RWPE1 (cell line): ENCODE results near the gene CFAP210.

Source experiments
- CTCF ChIA-PET: fragments of 350-600 bp; sonication (Branson Sonifier 250); formaldehyde crosslinking; extraction: SDS; loops from one replicate; lab custom pipeline; 2021; lab: Yijun Ruan, JAX
- POLR2A ChIA-PET: fragments of 400-600 bp; formaldehyde crosslinking; extraction: SDS; loops from one replicate; lab custom pipeline; 2020; ENCODE audit warnings: antibody characterized with exemption; ENCODE audit not compliant: low non-redundant PET; lab: Yijun Ruan, JAX
- DNase-seq: peaks from one replicate; pipeline ENCODE4 v3.0.0; 2012; ENCODE audit warnings: low spot score
- H3K27ac ChIP-seq: fragments of 450-650 bp; 2 replicates; pipeline ENCODE4 v1.5.1; 2017
- TF ChIP-seq, protein P1 (sequence below): fragments of 450-650 bp; conservative IDR thresholded peaks from 2 replicates; pipeline ENCODE4 v1.5.1; 2017; ENCODE audit warnings: low read depth, mild to moderate bottlenecking

Gene CFAP210

DNA sequence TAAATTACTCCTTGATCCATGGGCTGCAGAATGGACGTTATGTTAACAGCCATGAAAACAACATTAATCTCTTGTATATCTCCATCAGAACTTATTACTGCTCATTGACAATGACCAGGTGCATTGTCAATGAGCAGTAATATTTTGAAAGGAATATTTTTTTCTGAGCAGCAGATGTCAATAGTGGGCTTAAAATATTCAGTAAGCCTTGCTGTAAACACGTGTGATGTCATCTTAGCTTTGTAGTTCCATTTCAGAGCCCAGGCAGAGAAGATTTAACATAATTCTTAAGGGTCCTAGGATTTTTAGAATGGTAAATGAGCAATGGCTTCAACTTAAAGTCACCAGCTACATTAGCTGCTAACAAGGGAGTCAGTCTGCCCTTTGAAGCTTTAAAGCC is 26.6 kb downstream of the CFAP210 start:
- TF ChIP-seq, protein P1, sequence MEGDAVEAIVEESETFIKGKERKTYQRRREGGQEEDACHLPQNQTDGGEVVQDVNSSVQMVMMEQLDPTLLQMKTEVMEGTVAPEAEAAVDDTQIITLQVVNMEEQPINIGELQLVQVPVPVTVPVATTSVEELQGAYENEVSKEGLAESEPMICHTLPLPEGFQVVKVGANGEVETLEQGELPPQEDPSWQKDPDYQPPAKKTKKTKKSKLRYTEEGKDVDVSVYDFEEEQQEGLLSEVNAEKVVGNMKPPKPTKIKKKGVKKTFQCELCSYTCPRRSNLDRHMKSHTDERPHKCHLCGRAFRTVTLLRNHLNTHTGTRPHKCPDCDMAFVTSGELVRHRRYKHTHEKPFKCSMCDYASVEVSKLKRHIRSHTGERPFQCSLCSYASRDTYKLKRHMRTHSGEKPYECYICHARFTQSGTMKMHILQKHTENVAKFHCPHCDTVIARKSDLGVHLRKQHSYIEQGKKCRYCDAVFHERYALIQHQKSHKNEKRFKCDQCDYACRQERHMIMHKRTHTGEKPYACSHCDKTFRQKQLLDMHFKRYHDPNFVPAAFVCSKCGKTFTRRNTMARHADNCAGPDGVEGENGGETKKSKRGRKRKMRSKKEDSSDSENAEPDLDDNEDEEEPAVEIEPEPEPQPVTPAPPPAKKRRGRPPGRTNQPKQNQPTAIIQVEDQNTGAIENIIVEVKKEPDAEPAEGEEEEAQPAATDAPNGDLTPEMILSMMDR: no peak
- ChIA-PET POLR2A (no interaction called here), CTCF (interaction anchor here (0.5 kb wide), 1 partner anchor 699 kb away, joined by 3 read pairs; no protein-coding TSS in a partner anchor)
- DNase-seq: no peak
- H3K27ac ChIP-seq: no peak overlapping the region

DNA sequence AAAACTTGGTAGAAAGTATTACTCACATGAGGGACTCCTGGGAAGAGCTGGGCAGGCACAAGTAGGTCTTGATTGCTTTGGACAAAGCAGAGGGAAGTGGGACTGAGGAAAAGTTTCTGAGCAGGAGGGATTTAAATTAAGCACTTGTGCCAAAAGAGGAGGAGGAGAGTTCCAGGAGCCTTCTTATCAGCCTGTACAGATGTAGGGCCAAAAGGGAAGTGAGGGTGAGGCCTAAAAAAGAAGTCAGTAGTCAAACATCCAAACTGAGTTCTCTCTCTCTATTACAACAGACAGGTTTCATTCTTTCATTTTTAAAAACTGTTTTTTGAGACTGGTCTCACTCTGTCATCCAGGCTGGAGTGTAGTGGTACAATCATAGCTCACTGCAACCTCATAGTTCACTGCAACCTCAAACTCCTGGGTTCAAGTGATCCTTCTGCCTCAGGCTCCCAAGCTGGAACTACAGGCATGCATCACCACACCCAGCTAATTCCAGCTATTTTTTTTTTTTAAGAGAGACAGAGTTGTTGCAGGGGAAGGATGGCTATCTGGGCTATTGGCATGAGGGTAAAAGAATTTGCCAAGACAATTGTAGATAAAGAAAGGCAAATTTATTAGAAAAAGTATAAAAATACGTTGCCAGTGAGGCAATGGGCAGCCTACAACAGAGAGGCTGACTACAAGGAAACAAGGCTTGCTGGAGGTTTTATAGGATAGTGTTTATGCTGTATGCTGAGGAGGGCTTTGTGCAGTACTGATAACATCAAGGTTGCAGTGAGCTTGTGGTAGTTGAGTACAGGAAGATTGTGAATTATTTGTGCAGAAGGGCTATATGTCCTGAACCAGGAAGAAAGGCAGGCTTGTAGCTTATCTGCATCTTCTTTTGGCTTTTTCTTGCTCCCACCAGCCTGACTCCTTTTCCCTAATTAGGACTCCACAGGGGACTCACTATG is 29.0 kb downstream of the CFAP210 start:
- TF ChIP-seq, protein P1: no peak
- POLR2A ChIA-PET: no interaction called here
- H3K27ac ChIP-seq: no peak overlapping the region
- no peak for DNase-seq
- CTCF ChIA-PET: interaction anchor here (0.6 kb wide), 1 partner anchor 14 kb away, joined by 3 read pairs; no protein-coding TSS in a partner anchor

DNA sequence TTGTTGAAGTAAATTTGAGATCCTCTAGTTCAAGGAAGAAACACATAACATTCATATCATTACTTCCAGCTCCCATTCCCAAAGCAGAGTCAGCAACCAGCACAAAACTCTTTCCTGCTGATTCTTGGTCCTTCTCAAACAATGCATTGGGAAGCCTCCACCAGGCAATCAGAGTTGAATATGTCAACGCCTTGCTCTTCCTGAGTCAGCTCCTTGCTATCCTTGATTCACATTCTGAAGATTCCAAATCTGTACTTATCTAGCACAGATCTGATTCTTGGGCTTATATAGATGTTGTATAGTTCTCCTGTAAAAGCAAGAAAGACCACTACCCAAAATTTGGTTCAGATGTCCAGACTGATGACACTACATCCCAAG is 29.6 kb downstream of the CFAP210 start:
- CTCF ChIA-PET: interaction anchor here (0.6 kb wide), 1 partner anchor 13 kb away, joined by 3 read pairs; no protein-coding TSS in a partner anchor
- TF ChIP-seq, protein P1: no peak
- no peak for DNase-seq
- H3K27ac ChIP-seq: no peak overlapping the region
- POLR2A ChIA-PET: no interaction called here

DNA sequence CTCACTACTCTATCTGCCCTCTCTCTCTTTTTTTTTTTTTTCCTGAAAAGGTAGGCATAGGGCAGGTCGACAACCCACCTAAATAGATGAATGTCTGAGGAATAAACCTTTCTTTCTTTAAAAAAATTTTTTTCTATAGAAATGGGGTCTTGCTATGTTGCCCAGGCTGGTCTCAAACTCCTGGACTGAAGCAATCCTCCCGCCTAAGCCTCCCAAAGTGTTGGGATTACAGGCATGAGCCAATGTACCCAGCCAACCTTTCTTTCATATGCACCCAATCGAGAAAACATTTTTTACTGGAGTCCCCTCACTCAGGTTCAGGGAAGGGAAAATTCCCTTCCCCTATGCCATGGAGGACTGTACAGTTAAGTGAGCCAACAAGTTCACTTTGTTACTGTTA is 31.0 kb downstream of the CFAP210 start:
- no peak overlapping the region for H3K27ac ChIP-seq
- POLR2A ChIA-PET: no interaction called here
- CTCF ChIA-PET: no interaction called here
- TF ChIP-seq, protein P1: no peak
- DNase-seq: no peak

DNA sequence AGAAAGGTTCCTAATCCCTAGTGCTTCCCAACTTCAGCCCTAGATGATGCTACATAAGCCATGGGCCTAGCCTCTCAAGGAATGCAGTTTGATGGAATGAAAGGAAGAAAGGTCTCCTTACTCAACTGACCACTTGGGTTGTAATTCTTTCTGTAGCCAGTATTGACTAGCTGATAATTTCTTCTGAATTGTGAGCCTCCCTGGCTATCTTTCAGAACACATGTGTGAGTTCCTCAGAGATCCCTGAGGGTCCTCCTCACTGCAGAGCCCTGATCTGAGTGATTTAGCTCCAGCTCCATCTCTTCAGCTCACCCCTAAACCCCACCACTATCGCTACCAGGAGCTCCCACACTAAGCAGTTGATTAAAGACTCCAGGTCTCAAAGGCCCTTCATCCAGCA is 31.5 kb downstream of the CFAP210 start:
- no peak overlapping the region for H3K27ac ChIP-seq
- CTCF ChIA-PET: no interaction called here
- POLR2A ChIA-PET: no interaction called here
- TF ChIP-seq, protein P1: no peak
- DNase-seq: no peak

DNA sequence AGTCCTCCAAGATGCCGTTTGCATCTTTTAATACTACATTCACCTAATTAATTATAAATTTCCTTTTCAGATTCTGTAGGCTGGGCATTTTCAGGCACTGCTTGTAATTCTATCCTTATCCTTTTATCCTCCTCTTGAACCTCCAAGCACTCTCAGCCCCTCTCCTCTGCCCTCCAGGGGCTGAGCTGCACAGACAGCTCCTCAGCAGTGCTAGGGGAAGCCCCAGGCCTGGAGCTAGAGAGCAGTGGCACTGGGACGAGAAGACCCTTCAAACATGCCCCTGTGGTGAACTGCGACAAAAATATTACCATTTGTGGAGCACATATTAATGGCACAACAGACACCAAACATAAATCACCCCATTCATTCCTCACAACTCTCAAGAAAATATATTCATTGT is 32.9 kb downstream of the CFAP210 start:
- no peak overlapping the region for H3K27ac ChIP-seq
- CTCF ChIA-PET: interaction anchor here (0.6 kb wide), 1 partner anchor 89 kb away, joined by 3 read pairs; no protein-coding TSS in a partner anchor
- POLR2A ChIA-PET: no interaction called here
- no peak for DNase-seq
- TF ChIP-seq, protein P1: no peak
